Retinal pigment epithelial cell (primary cell): ENCODE results near the gene VAT1L.

ENCODE experiments used
- DNase-seq: peaks from one replicate; pipeline ENCODE4 v3.0.0-alpha.2; 2010; ENCODE audit warnings: low read depth
- H3K4me3 ChIP-seq: 2 replicates; pipeline ENCODE4 v1.5.1; 2011; ENCODE audit warnings: mild to moderate bottlenecking, low read length, control low read depth, moderate library complexity
- TF ChIP-seq, protein P1 (sequence below): conservative IDR thresholded peaks from 2 replicates; pipeline ENCODE4 v1.5.1; 2011; ENCODE audit warnings: low read depth, low read length, control low read depth, inconsistent platforms

Gene VAT1L

GRCh38 chr16:77762262-77762661 is 26.1 kb upstream of the VAT1L start:
- H3K4me3 ChIP-seq, result no peak overlapping the region
- DNase-seq, result no peak
- TF ChIP-seq, protein P1, sequence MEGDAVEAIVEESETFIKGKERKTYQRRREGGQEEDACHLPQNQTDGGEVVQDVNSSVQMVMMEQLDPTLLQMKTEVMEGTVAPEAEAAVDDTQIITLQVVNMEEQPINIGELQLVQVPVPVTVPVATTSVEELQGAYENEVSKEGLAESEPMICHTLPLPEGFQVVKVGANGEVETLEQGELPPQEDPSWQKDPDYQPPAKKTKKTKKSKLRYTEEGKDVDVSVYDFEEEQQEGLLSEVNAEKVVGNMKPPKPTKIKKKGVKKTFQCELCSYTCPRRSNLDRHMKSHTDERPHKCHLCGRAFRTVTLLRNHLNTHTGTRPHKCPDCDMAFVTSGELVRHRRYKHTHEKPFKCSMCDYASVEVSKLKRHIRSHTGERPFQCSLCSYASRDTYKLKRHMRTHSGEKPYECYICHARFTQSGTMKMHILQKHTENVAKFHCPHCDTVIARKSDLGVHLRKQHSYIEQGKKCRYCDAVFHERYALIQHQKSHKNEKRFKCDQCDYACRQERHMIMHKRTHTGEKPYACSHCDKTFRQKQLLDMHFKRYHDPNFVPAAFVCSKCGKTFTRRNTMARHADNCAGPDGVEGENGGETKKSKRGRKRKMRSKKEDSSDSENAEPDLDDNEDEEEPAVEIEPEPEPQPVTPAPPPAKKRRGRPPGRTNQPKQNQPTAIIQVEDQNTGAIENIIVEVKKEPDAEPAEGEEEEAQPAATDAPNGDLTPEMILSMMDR, result no peak

DNA sequence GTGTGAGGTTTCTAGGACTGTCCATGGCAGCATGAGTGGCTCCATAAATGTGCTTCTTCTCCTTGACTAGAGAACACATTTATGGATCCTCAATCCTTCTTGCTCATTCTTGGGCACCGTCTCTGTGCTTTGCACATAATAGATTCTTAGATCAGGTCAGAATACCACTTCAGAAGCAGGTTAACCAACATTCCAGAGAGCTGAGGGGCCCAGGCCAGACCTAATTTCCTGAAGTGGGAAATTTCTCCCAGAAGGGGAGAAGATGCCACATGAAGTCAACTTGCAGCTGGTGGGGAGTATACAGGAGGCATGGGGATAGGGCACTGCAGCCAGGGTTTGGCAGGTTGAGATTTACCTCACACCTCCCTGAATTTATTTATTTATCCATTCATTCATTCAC is 24.4 kb upstream of the VAT1L start:
- H3K4me3 ChIP-seq, result no peak overlapping the region
- no peak for DNase-seq
- TF ChIP-seq, protein P1, result no peak

- no peak overlapping the region for H3K4me3 ChIP-seq
- TF ChIP-seq, protein P1, result no peak
- no peak for DNase-seq
These were observed 21.2 kb upstream of the VAT1L start for GRCh38 chr16:77767211-77767610.

DNA sequence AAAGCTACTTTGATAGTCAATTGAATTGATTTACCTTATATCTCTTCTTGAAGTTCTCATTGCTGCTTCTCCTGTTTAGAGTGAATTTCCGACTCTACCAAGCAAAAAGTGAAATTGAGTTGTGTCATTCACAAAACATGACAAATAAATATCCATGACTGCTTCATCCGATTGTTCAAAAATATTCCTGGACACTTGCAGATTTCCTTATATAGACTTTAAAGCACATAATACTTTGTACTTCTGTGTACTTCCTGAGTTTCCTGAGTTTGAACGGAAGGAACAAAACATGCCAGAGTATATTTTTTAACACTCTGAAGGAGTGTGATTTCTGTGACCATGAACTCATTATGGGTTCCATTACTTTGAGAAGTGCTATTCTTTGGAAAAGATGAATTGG is 20.5 kb upstream of the VAT1L start:
- H3K4me3 ChIP-seq, result no peak overlapping the region
- DNase-seq, result no peak
- TF ChIP-seq, protein P1, result no peak

DNA sequence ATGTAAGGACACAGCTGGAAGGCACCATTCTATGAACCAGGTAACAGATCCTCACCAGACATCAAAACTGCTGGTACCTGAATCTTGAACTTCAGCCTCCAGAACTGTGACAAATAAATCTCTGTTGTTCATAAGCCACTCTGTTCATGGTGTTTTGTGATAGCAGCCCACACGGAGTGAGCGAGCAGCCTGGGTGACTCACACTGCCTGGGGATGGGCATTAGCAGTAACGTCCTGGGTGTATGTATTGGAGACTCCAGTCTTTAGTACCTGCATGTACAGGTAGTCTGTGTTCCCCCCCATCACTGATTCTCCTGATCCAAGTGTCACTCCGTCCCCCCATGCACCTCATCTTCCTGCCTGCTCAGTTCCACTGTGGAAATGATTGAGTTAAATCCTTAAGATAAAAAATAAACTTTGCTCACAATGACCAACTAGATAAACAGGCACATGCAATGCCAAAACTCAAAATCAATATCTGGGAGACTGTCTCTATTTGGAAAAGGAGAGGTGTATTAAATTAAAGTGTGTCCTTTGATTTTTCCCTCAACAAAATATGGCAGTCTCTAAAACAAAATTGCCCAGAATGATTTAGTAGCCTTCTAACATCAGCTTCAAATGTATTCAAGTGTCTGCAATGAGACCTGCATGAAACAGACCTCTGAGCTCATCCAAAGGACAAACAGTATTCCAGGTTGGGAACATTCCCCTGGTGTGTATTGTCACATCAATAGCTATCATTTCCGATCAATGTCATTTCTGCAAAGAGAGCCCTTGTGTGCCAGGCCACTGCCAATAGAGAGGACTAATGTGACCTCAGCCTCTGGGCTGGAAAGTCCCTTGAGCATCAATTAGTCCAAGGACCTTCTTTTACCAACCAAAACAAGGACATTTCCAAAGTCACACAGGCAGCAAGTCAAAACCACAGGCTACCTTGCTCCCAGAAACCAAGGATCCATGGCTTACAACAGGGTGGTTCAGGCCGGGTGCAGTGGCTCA is 12.2 kb upstream of the VAT1L start:
- no peak for DNase-seq
- H3K4me3 ChIP-seq, result no peak overlapping the region
- TF ChIP-seq, protein P1, result no peak

GRCh38 chr16:77777745-77778144 is 10.6 kb upstream of the VAT1L start:
- TF ChIP-seq, protein P1, result no peak
- DNase-seq, result no peak
- H3K4me3 ChIP-seq, result no peak overlapping the region

DNA sequence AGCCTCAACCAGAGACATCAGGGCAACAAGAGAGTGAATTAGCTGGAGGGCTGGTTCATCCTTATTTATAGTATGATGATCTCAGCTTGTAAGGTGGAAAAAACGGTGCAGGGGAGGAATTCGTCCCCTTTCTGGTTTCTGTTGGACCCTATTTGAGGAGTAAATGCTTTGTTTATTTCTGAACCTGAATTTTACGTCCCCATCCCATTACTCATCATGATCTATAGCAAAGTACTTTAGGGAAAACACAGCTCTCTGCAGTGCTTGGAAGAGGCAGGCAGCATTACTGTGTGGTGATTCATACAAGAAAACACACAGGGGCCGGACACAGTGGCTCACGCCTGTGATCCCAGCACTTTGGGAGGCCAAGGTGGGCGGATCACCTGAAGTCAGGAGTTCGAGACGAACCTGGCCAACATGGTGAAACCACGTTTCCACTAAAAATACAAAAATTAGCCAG is 8.0 kb upstream of the VAT1L start:
- TF ChIP-seq, protein P1, result no peak
- H3K4me3 ChIP-seq, result no peak overlapping the region
- no peak for DNase-seq
